ENCODE measurements around the gene AGBL5. TPM values are rescaled to one million over a fixed set of nuclear protein-coding genes. Genes with fewer than 3 reads are reported as not detected.

Gene AGBL5
- total and polyA plus RNA-seq, 2 of the 13 experiments (the other 11 are each of a cell fraction or from before 2014, with no cell fraction given), result 55.9 to 73.3 TPM

- TF ChIP-seq, protein P1, sequence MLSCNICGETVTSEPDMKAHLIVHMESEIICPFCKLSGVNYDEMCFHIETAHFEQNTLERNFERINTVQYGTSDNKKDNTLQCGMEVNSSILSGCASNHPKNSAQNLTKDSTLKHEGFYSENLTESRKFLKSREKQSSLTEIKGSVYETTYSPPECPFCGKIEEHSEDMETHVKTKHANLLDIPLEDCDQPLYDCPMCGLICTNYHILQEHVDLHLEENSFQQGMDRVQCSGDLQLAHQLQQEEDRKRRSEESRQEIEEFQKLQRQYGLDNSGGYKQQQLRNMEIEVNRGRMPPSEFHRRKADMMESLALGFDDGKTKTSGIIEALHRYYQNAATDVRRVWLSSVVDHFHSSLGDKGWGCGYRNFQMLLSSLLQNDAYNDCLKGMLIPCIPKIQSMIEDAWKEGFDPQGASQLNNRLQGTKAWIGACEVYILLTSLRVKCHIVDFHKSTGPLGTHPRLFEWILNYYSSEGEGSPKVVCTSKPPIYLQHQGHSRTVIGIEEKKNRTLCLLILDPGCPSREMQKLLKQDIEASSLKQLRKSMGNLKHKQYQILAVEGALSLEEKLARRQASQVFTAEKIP (CRISPR knock-in tag; IDR thresholded peaks at IDR 0.05; ENCODE audit: borderline replicate concordance), result no peak
- TF ChIP-seq ZBTB1 (CRISPR knock-in tag; IDR thresholded peaks at IDR 0.05; ENCODE audit: borderline replicate concordance) (no peak), HDAC1 (CRISPR knock-in tag; IDR thresholded peaks at IDR 0.05) (no peak), EED (CRISPR knock-in tag; IDR thresholded peaks at IDR 0.05) (peak; percentile 4; the same call in 1 of the 2 replicates), MED13 (CRISPR knock-in tag; IDR thresholded peaks at IDR 0.05) (no peak), ZSCAN9 (CRISPR knock-in tag; IDR thresholded peaks at IDR 0.05; ENCODE audit: borderline replicate concordance) (no peak), FOXO1 (CRISPR knock-in tag; IDR thresholded peaks at IDR 0.05) (no peak), ZFP36L1 (CRISPR knock-in tag; IDR thresholded peaks at IDR 0.05) (no peak), TP53 (CRISPR knock-in tag; conservative IDR thresholded peaks at IDR 0.05) (no peak), PRPF4 (IDR thresholded peaks at IDR 0.05; ENCODE audit: low read depth, low read length, poor library complexity, severe bottlenecking) (no peak), NBN (conservative IDR thresholded peaks at IDR 0.05) (no peak), ZNF234 (CRISPR knock-in tag; conservative IDR thresholded peaks at IDR 0.05) (no peak), ZNF280B (CRISPR knock-in tag; IDR thresholded peaks at IDR 0.05; ENCODE audit: borderline replicate concordance) (no peak), ZBTB3 (CRISPR knock-in tag; IDR thresholded peaks at IDR 0.05; ENCODE audit: borderline replicate concordance, low read depth) (no peak), RBM39 (IDR thresholded peaks at IDR 0.05; ENCODE audit: low read depth, low read length, poor library complexity, severe bottlenecking) (no peak), HHEX (CRISPR knock-in tag; IDR thresholded peaks at IDR 0.05) (no peak), POLR2G (IDR thresholded peaks at IDR 0.05; ENCODE audit: low read depth, low read length) (no peak), HNF1B (CRISPR knock-in tag; IDR thresholded peaks at IDR 0.05) (no peak), ZNF605 (CRISPR knock-in tag; IDR thresholded peaks at IDR 0.05) (0 out of 2 replicates have a peak, but pooled peaks have one; percentile 48)
- TF ChIP-seq, protein P2, sequence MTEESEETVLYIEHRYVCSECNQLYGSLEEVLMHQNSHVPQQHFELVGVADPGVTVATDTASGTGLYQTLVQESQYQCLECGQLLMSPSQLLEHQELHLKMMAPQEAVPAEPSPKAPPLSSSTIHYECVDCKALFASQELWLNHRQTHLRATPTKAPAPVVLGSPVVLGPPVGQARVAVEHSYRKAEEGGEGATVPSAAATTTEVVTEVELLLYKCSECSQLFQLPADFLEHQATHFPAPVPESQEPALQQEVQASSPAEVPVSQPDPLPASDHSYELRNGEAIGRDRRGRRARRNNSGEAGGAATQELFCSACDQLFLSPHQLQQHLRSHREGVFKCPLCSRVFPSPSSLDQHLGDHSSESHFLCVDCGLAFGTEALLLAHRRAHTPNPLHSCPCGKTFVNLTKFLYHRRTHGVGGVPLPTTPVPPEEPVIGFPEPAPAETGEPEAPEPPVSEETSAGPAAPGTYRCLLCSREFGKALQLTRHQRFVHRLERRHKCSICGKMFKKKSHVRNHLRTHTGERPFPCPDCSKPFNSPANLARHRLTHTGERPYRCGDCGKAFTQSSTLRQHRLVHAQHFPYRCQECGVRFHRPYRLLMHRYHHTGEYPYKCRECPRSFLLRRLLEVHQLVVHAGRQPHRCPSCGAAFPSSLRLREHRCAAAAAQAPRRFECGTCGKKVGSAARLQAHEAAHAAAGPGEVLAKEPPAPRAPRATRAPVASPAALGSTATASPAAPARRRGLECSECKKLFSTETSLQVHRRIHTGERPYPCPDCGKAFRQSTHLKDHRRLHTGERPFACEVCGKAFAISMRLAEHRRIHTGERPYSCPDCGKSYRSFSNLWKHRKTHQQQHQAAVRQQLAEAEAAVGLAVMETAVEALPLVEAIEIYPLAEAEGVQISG (CRISPR knock-in tag; IDR thresholded peaks at IDR 0.05), result no peak
- TF ChIP-seq, protein P3, sequence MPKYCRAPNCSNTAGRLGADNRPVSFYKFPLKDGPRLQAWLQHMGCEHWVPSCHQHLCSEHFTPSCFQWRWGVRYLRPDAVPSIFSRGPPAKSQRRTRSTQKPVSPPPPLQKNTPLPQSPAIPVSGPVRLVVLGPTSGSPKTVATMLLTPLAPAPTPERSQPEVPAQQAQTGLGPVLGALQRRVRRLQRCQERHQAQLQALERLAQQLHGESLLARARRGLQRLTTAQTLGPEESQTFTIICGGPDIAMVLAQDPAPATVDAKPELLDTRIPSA (CRISPR knock-in tag; IDR thresholded peaks at IDR 0.05; ENCODE audit: borderline replicate concordance), result no peak
Measured at GRCh38 chr2:27079233-27080139, 28.0 kb downstream of the AGBL5 start (continued).

All from HepG2 (cell line).